ENCODE measurements around the gene POLR3B. TPM values are rescaled to one million over a fixed set of nuclear protein-coding genes. Genes with fewer than 3 reads are reported as not detected.

POLR3B gene
- total RNA-seq, 1 donor: 11.9 TPM

DNA sequence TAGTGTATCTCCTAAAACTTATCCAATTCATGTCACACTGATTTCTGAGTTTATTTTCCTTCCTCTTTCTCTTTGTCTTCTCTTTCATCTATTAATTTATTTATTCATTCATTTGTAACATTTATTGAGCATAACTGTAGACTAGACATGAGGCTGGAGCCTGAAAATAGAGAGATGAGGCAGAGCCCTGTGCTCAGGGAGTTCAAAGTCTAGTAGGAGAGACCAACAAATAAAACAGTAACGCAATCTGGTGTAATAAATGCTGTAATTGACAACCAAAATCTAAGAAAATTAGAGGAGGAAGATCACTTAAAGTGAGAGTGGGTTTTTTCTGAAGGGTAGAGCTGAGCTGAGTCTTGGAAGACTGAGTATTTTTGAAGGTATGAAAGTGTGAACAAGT is 87.5 kb downstream of the POLR3B start:
- no peak overlapping the region for H3K4me2 ChIP-seq (ENCODE audit: insufficient read depth, low read length)
- no peak overlapping the region for H3K4me3 ChIP-seq (ENCODE audit: insufficient read depth, low read length)
- H4K20me1 ChIP-seq (ENCODE audit: insufficient read depth, low read length): no peaks in the 10 kb centered on the region
- no peak overlapping the region for H2AFZ ChIP-seq (ENCODE audit: low read length)
- no peaks in the 10 kb centered on the region for H3K9me3 ChIP-seq (ENCODE audit: low read depth, low read length)
- no peak overlapping the region for H3K27ac ChIP-seq (ENCODE audit: low read depth, low read length)
- H3K27me3 ChIP-seq (ENCODE audit: insufficient read depth, low read length): no peaks in the 10 kb centered on the region
- TF ChIP-seq, protein P1, sequence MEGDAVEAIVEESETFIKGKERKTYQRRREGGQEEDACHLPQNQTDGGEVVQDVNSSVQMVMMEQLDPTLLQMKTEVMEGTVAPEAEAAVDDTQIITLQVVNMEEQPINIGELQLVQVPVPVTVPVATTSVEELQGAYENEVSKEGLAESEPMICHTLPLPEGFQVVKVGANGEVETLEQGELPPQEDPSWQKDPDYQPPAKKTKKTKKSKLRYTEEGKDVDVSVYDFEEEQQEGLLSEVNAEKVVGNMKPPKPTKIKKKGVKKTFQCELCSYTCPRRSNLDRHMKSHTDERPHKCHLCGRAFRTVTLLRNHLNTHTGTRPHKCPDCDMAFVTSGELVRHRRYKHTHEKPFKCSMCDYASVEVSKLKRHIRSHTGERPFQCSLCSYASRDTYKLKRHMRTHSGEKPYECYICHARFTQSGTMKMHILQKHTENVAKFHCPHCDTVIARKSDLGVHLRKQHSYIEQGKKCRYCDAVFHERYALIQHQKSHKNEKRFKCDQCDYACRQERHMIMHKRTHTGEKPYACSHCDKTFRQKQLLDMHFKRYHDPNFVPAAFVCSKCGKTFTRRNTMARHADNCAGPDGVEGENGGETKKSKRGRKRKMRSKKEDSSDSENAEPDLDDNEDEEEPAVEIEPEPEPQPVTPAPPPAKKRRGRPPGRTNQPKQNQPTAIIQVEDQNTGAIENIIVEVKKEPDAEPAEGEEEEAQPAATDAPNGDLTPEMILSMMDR (IDR thresholded peaks at IDR 0.05; ENCODE audit: extremely low read depth, low read depth, low read length): no peak
- H3K36me3 ChIP-seq (ENCODE audit: insufficient read depth, low read length): peaks cover 3% of the 10 kb centered on the region
- no peak for DNase-seq (ENCODE audit: insufficient read length, low spot score, missing footprints)
- no peaks in the 10 kb centered on the region for H3K4me1 ChIP-seq (ENCODE audit: insufficient read depth, low read length)
- no peaks in the 10 kb centered on the region for H3K79me2 ChIP-seq (ENCODE audit: insufficient read depth, low read length)

- H4K20me1 ChIP-seq (ENCODE audit: insufficient read depth, low read length): no peaks in the 10 kb centered on the region
- no peaks in the 10 kb centered on the region for H3K9me3 ChIP-seq (ENCODE audit: low read depth, low read length)
- H2AFZ ChIP-seq (ENCODE audit: low read length): no peak overlapping the region
- no peak overlapping the region for H3K27ac ChIP-seq (ENCODE audit: low read depth, low read length)
- H3K4me2 ChIP-seq (ENCODE audit: insufficient read depth, low read length): no peak overlapping the region
- H3K4me1 ChIP-seq (ENCODE audit: insufficient read depth, low read length): no peaks in the 10 kb centered on the region
- no peak overlapping the region for H3K4me3 ChIP-seq (ENCODE audit: insufficient read depth, low read length)
- peaks cover 3% of the 10 kb centered on the region for H3K36me3 ChIP-seq (ENCODE audit: insufficient read depth, low read length)
- no peak for DNase-seq (ENCODE audit: insufficient read length, low spot score, missing footprints)
- no peaks in the 10 kb centered on the region for H3K79me2 ChIP-seq (ENCODE audit: insufficient read depth, low read length)
- TF ChIP-seq, protein P1 (IDR thresholded peaks at IDR 0.05; ENCODE audit: extremely low read depth, low read depth, low read length): no peak
- no peaks in the 10 kb centered on the region for H3K27me3 ChIP-seq (ENCODE audit: insufficient read depth, low read length)
These were observed 88.4 kb downstream of the POLR3B start for GRCh38 chr12:106445959-106446358.

GRCh38 chr12:106446419-106447092 is 89.0 kb downstream of the POLR3B start:
- TF ChIP-seq, protein P1 (IDR thresholded peaks at IDR 0.05; ENCODE audit: extremely low read depth, low read depth, low read length): no peak
- H3K36me3 ChIP-seq (ENCODE audit: insufficient read depth, low read length): peaks cover 3% of the 10 kb centered on the region
- H3K4me2 ChIP-seq (ENCODE audit: insufficient read depth, low read length): no peak overlapping the region
- H3K4me3 ChIP-seq (ENCODE audit: insufficient read depth, low read length): no peak overlapping the region
- H2AFZ ChIP-seq (ENCODE audit: low read length): no peak overlapping the region
- H3K79me2 ChIP-seq (ENCODE audit: insufficient read depth, low read length): no peaks in the 10 kb centered on the region
- H3K27me3 ChIP-seq (ENCODE audit: insufficient read depth, low read length): no peaks in the 10 kb centered on the region
- H4K20me1 ChIP-seq (ENCODE audit: insufficient read depth, low read length): no peaks in the 10 kb centered on the region
- no peaks in the 10 kb centered on the region for H3K9me3 ChIP-seq (ENCODE audit: low read depth, low read length)
- no peak for DNase-seq (ENCODE audit: insufficient read length, low spot score, missing footprints)
- H3K4me1 ChIP-seq (ENCODE audit: insufficient read depth, low read length): no peaks in the 10 kb centered on the region
- no peak overlapping the region for H3K27ac ChIP-seq (ENCODE audit: low read depth, low read length)

- Histone ChIP-seq H3K79me2 (ENCODE audit: insufficient read depth, low read length) (no peaks in the 10 kb centered on the region), H3K36me3 (ENCODE audit: insufficient read depth, low read length) (peaks cover 4% of the 10 kb centered on the region), H3K4me3 (ENCODE audit: insufficient read depth, low read length) (no peak overlapping the region), H3K27ac (ENCODE audit: low read depth, low read length) (no peak overlapping the region), H4K20me1 (ENCODE audit: insufficient read depth, low read length) (no peaks in the 10 kb centered on the region), H3K9me3 (ENCODE audit: low read depth, low read length) (no peaks in the 10 kb centered on the region), H2AFZ (ENCODE audit: low read length) (no peak overlapping the region), H3K27me3 (ENCODE audit: insufficient read depth, low read length) (no peaks in the 10 kb centered on the region), H3K4me2 (ENCODE audit: insufficient read depth, low read length) (no peak overlapping the region), H3K4me1 (ENCODE audit: insufficient read depth, low read length) (no peaks in the 10 kb centered on the region)
- TF ChIP-seq, protein P1 (IDR thresholded peaks at IDR 0.05; ENCODE audit: extremely low read depth, low read depth, low read length): no peak
- DNase-seq (ENCODE audit: insufficient read length, low spot score, missing footprints): no peak
These were observed 94.8 kb downstream of the POLR3B start for GRCh38 chr12:106452309-106452708.
